Measurements from ENCODE around the gene MMP11. TPM values are rescaled to one million over a fixed set of nuclear protein-coding genes. Genes with fewer than 3 reads are reported as not detected.

The MMP11 gene
- polyA plus RNA-seq, 1 donor: 12.7 TPM

GRCh38 chr22:23759566-23759965 lies 13.1 kb upstream of the MMP11 start:
- Histone ChIP-seq H3K36me3 (ENCODE audit: control insufficient read depth, insufficient read depth, low read length) (no peaks in the 10 kb centered on the region), H3K4me3 (ENCODE audit: low read length) (no peak overlapping the region), H3K9me3 (ENCODE audit: control insufficient read depth, low read depth, low read length) (no peaks in the 10 kb centered on the region), H3K27me3 (ENCODE audit: control insufficient read depth, insufficient read depth, low read length) (no peaks in the 10 kb centered on the region), H3K4me1 (ENCODE audit: control insufficient read depth, insufficient read depth, low read length) (peaks cover 4% of the 10 kb centered on the region), H3K27ac (ENCODE audit: low read length) (no peak overlapping the region)
- WGBS (ENCODE audit: insufficient coverage, low lambda C conversion rate): no CpG with 5 or more reads among the region's 4 CpGs
- no peak for DNase-seq

DNA sequence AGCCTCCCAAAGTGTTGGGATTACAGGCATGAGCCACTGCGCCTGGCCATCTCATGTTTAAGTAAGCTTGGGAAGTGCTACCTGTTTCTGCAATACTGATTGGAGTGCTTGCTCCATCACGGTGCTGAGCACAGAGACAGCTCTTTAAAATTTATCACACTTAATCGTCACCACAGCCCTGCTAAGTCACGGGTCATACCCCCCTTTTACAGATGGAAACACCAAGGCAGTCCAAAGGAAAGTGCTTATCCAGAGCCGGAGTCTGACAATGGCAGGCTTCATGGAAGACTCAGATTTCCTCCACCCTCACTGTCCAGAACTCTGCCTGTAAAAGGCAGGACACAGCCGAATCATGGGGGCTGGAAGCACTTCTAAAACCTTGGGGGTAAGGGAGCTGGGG lies 12.6 kb upstream of the MMP11 start:
- H3K36me3 ChIP-seq (ENCODE audit: control insufficient read depth, insufficient read depth, low read length): no peaks in the 10 kb centered on the region
- no CpG with 5 or more reads among the region's 6 CpGs for WGBS (ENCODE audit: insufficient coverage, low lambda C conversion rate)
- no peaks in the 10 kb centered on the region for H3K27me3 ChIP-seq (ENCODE audit: control insufficient read depth, insufficient read depth, low read length)
- peaks cover 4% of the 10 kb centered on the region for H3K4me1 ChIP-seq (ENCODE audit: control insufficient read depth, insufficient read depth, low read length)
- DNase-seq: no peak
- H3K27ac ChIP-seq (ENCODE audit: low read length): no peak overlapping the region
- no peaks in the 10 kb centered on the region for H3K9me3 ChIP-seq (ENCODE audit: control insufficient read depth, low read depth, low read length)
- H3K4me3 ChIP-seq (ENCODE audit: low read length): no peak overlapping the region

- H3K9me3 ChIP-seq (ENCODE audit: control insufficient read depth, low read depth, low read length): no peaks in the 10 kb centered on the region
- no CpG with 5 or more reads among the region's 23 CpGs for WGBS (ENCODE audit: insufficient coverage, low lambda C conversion rate)
- no peaks in the 10 kb centered on the region for H3K36me3 ChIP-seq (ENCODE audit: control insufficient read depth, insufficient read depth, low read length)
- H3K4me1 ChIP-seq (ENCODE audit: control insufficient read depth, insufficient read depth, low read length): peaks cover 9% of the 10 kb centered on the region
- no peak within 1 kb of the TSS for H3K4me3 ChIP-seq (ENCODE audit: low read length)
- no peak within 1 kb of the TSS for H3K27ac ChIP-seq (ENCODE audit: low read length)
- no peak for DNase-seq
- no peaks in the 10 kb centered on the region for H3K27me3 ChIP-seq (ENCODE audit: control insufficient read depth, insufficient read depth, low read length)
Observed at GRCh38 chr22:23762842-23763578, 9.6 kb upstream of the MMP11 start, which contains the start of gene C22orf15. Gene C22orf15, plus strand, starts transcription at chr22:23762990. Its CDS starts 317 bp downstream, at chr22:23763307.

GRCh38 chr22:23763579-23763945 lies 9.1 kb upstream of the MMP11 start:
- Histone ChIP-seq H3K9me3 (ENCODE audit: control insufficient read depth, low read depth, low read length) (no peaks in the 10 kb centered on the region), H3K4me3 (ENCODE audit: low read length) (no peak overlapping the region), H3K27ac (ENCODE audit: low read length) (no peak overlapping the region), H3K27me3 (ENCODE audit: control insufficient read depth, insufficient read depth, low read length) (no peaks in the 10 kb centered on the region), H3K36me3 (ENCODE audit: control insufficient read depth, insufficient read depth, low read length) (no peaks in the 10 kb centered on the region), H3K4me1 (ENCODE audit: control insufficient read depth, insufficient read depth, low read length) (peaks cover 9% of the 10 kb centered on the region)
- no peak for DNase-seq
- WGBS (ENCODE audit: insufficient coverage, low lambda C conversion rate): no CpG with 5 or more reads among the region's 17 CpGs

GRCh38 chr22:23763954-23764353 lies 8.7 kb upstream of the MMP11 start:
- no peaks in the 10 kb centered on the region for H3K9me3 ChIP-seq (ENCODE audit: control insufficient read depth, low read depth, low read length)
- H3K27me3 ChIP-seq (ENCODE audit: control insufficient read depth, insufficient read depth, low read length): no peaks in the 10 kb centered on the region
- H3K36me3 ChIP-seq (ENCODE audit: control insufficient read depth, insufficient read depth, low read length): no peaks in the 10 kb centered on the region
- no peak overlapping the region for H3K4me3 ChIP-seq (ENCODE audit: low read length)
- peaks cover 10% of the 10 kb centered on the region for H3K4me1 ChIP-seq (ENCODE audit: control insufficient read depth, insufficient read depth, low read length)
- no peak for DNase-seq
- WGBS (ENCODE audit: insufficient coverage, low lambda C conversion rate): no CpG with 5 or more reads among the region's 7 CpGs
- no peak overlapping the region for H3K27ac ChIP-seq (ENCODE audit: low read length)

DNA sequence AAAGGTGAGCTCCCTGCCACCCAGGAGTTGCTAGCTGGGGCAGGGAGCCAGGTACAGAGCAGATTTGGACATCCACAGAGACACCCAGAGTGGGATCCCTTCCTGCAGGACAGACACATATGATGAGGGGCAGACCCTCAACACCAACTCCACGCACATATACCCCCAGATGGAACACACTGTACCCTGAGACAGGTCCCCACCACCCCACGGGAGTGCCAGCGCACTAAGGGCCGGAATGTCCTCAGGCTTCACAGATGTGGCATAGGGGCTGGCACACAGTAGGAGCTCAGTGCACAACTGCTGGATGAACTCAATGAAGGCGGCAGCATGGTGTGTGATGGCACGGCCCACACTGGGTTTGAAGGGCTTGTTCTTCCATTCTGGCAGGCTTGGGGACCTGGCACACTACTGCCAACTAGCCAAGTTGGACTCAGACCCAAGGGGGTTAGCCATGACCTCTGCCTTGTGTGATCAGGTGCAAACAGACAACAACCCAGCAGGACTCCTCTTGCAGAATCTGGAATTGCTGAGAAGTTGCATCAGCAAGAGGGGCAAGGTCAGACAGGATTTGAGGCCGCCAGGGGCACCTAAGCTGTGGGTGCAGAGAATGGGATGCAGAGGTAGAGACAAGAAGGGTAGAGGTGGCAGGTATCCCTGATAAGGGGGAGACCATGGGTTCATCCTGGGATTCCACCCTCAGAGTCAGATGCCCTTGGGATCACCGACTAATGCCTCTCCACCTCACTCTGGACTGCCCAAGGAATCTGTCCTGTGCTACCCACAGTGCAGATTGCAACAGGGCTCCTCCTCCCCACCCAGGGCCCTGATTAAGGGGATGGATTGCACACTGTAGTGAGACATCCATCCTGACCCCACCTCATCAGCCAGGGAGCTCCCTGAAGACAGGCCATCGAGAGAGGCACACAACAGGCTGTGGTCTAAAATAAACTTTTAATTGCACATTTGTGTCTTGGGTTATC lies 7.5 kb upstream of the MMP11 start:
- no peak overlapping the region for H3K4me3 ChIP-seq (ENCODE audit: low read length)
- WGBS (ENCODE audit: insufficient coverage, low lambda C conversion rate): no CpG with 5 or more reads among the region's 9 CpGs
- H3K27me3 ChIP-seq (ENCODE audit: control insufficient read depth, insufficient read depth, low read length): no peaks in the 10 kb centered on the region
- no peaks in the 10 kb centered on the region for H3K36me3 ChIP-seq (ENCODE audit: control insufficient read depth, insufficient read depth, low read length)
- H3K4me1 ChIP-seq (ENCODE audit: control insufficient read depth, insufficient read depth, low read length): peaks cover 17% of the 10 kb centered on the region
- no peak overlapping the region for H3K27ac ChIP-seq (ENCODE audit: low read length)
- no peak for DNase-seq
- no peaks in the 10 kb centered on the region for H3K9me3 ChIP-seq (ENCODE audit: control insufficient read depth, low read depth, low read length)

- DNase-seq: no peak
- peak overlapping the region; percentile 3 for H3K27ac ChIP-seq (ENCODE audit: low read length)
- H3K4me1 ChIP-seq (ENCODE audit: control insufficient read depth, insufficient read depth, low read length): peaks cover 20% of the 10 kb centered on the region
- no CpG with 5 or more reads among the region's 27 CpGs for WGBS (ENCODE audit: insufficient coverage, low lambda C conversion rate)
- no peaks in the 10 kb centered on the region for H3K9me3 ChIP-seq (ENCODE audit: control insufficient read depth, low read depth, low read length)
- H3K27me3 ChIP-seq (ENCODE audit: control insufficient read depth, insufficient read depth, low read length): no peaks in the 10 kb centered on the region
- H3K36me3 ChIP-seq (ENCODE audit: control insufficient read depth, insufficient read depth, low read length): no peaks in the 10 kb centered on the region
- H3K4me3 ChIP-seq (ENCODE audit: low read length): peak overlapping the region; percentile 66
Observed at GRCh38 chr22:23767303-23767672, 5.4 kb upstream of the MMP11 start.

- H3K4me1 ChIP-seq (ENCODE audit: control insufficient read depth, insufficient read depth, low read length): peaks cover 22% of the 10 kb centered on the region
- WGBS (ENCODE audit: insufficient coverage, low lambda C conversion rate): no CpG with 5 or more reads among the region's 63 CpGs
- peak within 1 kb of the TSS; percentile 66 for H3K4me3 ChIP-seq (ENCODE audit: low read length)
- no peaks in the 10 kb centered on the region for H3K9me3 ChIP-seq (ENCODE audit: control insufficient read depth, low read depth, low read length)
- H3K27me3 ChIP-seq (ENCODE audit: control insufficient read depth, insufficient read depth, low read length): no peaks in the 10 kb centered on the region
- DNase-seq: peak; percentile 70 to 90
- H3K36me3 ChIP-seq (ENCODE audit: control insufficient read depth, insufficient read depth, low read length): no peaks in the 10 kb centered on the region
- peak within 1 kb of the TSS; percentile 44 for H3K27ac ChIP-seq (ENCODE audit: low read length)
Observed at GRCh38 chr22:23767673-23768548, 4.7 kb upstream of the MMP11 start, which contains the start of gene CHCHD10. Gene CHCHD10, minus strand, starts transcription at chr22:23767972. Its CDS starts 98 bp downstream, at chr22:23767874.

DNA sequence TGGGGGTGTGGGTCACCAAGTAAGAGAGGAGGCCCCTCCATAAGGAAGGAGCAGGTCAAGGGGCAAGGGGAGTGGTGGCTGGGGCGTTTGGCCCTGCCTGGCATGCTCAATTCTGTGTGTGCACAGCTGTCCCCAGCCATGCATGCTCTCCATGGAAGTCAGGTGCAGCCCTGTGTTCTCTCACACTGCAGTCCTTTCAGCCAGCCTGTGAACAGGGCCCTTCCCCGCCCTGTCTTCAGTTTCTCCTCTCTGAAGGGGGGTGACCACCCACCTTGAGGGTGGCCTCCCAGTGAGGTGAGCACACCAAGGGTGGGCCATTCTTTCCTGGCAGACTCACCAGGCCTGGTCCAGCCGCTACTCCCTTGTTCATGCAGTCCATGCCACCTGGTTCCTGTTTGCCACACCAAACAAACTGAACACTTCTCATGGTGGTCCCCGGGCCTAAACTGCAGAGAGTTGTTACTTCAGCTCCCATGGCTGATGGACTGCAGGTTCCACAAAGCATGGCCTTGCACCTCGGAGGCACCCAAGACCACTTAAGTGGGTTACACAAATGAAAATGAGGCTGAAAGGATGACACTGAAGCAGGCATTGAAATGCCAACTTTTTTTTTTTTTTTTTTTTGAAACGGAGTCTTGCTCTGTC lies 3.2 kb upstream of the MMP11 start:
- DNase-seq: no peak
- peaks cover 2% of the 10 kb centered on the region for H3K27me3 ChIP-seq (ENCODE audit: control insufficient read depth, insufficient read depth, low read length)
- H3K9me3 ChIP-seq (ENCODE audit: control insufficient read depth, low read depth, low read length): no peaks in the 10 kb centered on the region
- H3K36me3 ChIP-seq (ENCODE audit: control insufficient read depth, insufficient read depth, low read length): no peaks in the 10 kb centered on the region
- H3K4me1 ChIP-seq (ENCODE audit: control insufficient read depth, insufficient read depth, low read length): peaks cover 34% of the 10 kb centered on the region
- no peak overlapping the region for H3K4me3 ChIP-seq (ENCODE audit: low read length)
- WGBS (ENCODE audit: insufficient coverage, low lambda C conversion rate): no CpG with 5 or more reads among the region's 6 CpGs
- no peak overlapping the region for H3K27ac ChIP-seq (ENCODE audit: low read length)

All from large intestine (tissue), 3 donors.